Activated CD8-positive, alpha-beta memory T cell treated with anti-CD3 and anti-CD28 coated beads for 1 hour (primary cell): ENCODE data around the gene FFAR1.
"Not testable (repeated sequence)": the region's sequence is repeated elsewhere in the genome, so short reads cannot be mapped to it uniquely, and the experiment has no call there.

ENCODE experiments used
- DNase-seq, 2 donors: peaks; one replicate each; pipeline ENCODE4 v3.0.0-alpha.2; 2020; ENCODE audit warnings: low read depth in 1 of 2; ENCODE audit errors: extremely low read depth in 1 of 2

The FFAR1 gene

GRCh38 chr19:35359395-35359794 is 11.7 kb downstream of the FFAR1 start:
- DNase-seq, result not testable (repeated sequence)

GRCh38 chr19:35360081-35360480 is 12.4 kb downstream of the FFAR1 start:
- not testable (repeated sequence) for DNase-seq

GRCh38 chr19:35360880-35361420 is 13.2 kb downstream of the FFAR1 start:
- no peak for DNase-seq

- no peak for DNase-seq
Observed at GRCh38 chr19:35362261-35363000, 14.7 kb downstream of the FFAR1 start.

- DNase-seq, result no peak
Observed at GRCh38 chr19:35363001-35363590, 15.4 kb downstream of the FFAR1 start.

GRCh38 chr19:35363711-35364425 is 16.2 kb downstream of the FFAR1 start:
- no peak for DNase-seq

GRCh38 chr19:35365303-35365702 is 17.6 kb downstream of the FFAR1 start:
- DNase-seq, result no peak

GRCh38 chr19:35368378-35368777 is 20.7 kb downstream of the FFAR1 start:
- no peak for DNase-seq

GRCh38 chr19:35369522-35369921 is 21.8 kb downstream of the FFAR1 start:
- no peak for DNase-seq

- DNase-seq, result no peak
Observed at GRCh38 chr19:35370722-35371121, 23.0 kb downstream of the FFAR1 start, which contains the start of gene GPR42. GPR42 (plus strand) TSS chr19:35371068; CDS start chr19:35371360, 292 bp downstream.

- DNase-seq, result no peak
Observed at GRCh38 chr19:35373492-35373891, 25.8 kb downstream of the FFAR1 start.

- DNase-seq, result not testable (repeated sequence)
Observed at GRCh38 chr19:35374031-35374430, 26.3 kb downstream of the FFAR1 start.

GRCh38 chr19:35375505-35376307 is 28.0 kb downstream of the FFAR1 start:
- no peak for DNase-seq

- no peak for DNase-seq
Observed at GRCh38 chr19:35377656-35378055, 30.0 kb downstream of the FFAR1 start.

GRCh38 chr19:35378356-35378755 is 30.7 kb downstream of the FFAR1 start:
- no peak for DNase-seq

GRCh38 chr19:35379545-35379944 is 31.8 kb downstream of the FFAR1 start:
- not testable (repeated sequence) for DNase-seq

- no peak for DNase-seq
Observed at GRCh38 chr19:35379992-35380391, 32.3 kb downstream of the FFAR1 start.

GRCh38 chr19:35380450-35381124 is 32.9 kb downstream of the FFAR1 start:
- no peak for DNase-seq

GRCh38 chr19:35381318-35381717 is 33.6 kb downstream of the FFAR1 start:
- no peak for DNase-seq

GRCh38 chr19:35381926-35382325 is 34.2 kb downstream of the FFAR1 start:
- DNase-seq, result no peak
